Stimulated activated CD8-positive, alpha-beta memory T cell treated with anti-CD3 and anti-CD28 coated beads, Interleukin-4, amount 100 ng/mL, for 4 hours (primary cell): ENCODE measurements around the gene RAB28.

Source experiments
- DNase-seq, 2 donors: peaks; one replicate each; pipeline ENCODE4 v3.0.0-alpha.2; 2020; ENCODE audit warnings: low read depth in 2 of 2, low spot score in 1 of 2

Gene RAB28

GRCh38 chr4:13384055-13384454, 100.1 kb downstream of the RAB28 start:
- no peak for DNase-seq

GRCh38 chr4:13378973-13379759, 105.0 kb downstream of the RAB28 start:
- DNase-seq = no peak

DNA sequence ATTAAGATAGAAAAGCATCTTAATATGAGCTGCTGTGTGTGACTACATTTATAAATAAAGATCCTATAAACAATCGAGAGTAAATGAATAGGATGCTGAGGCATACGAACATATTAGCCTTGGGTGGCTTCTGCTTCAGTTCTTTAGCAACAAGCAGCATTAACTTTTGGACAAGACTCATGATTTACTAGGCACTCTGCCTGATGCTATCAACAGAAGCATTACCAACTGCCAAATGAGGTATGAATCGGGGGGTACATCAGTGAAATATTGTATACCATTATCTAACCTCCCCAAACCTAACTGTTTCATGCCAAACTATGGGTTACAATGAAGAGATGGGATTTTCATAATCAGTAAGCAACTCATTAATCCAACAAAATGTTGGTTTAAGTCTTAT, 113.1 kb downstream of the RAB28 start:
- no peak for DNase-seq

GRCh38 chr4:13368217-13368616, 115.9 kb downstream of the RAB28 start:
- DNase-seq = no peak

GRCh38 chr4:13367691-13368090, 116.4 kb downstream of the RAB28 start:
- DNase-seq = no peak

GRCh38 chr4:13367244-13367643, 116.9 kb downstream of the RAB28 start:
- no peak for DNase-seq

DNA sequence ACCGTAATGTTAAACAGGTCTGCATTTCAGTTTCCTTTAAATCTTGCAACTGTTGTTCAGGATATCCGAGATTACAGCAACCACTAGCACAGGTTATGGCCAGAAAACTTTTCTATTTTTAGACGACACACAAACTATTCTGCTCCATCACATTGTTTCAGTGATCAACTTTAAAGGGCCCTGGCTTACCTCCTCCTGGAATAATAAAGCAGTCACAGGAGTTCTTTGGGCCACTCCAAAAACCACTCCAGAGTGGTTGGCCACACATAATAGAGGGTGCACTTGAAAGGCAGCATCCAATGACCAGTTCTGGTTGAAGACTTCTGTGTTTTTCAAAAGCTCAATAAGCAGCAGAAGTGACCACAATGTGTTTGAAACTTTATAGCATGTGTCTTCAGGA, 118.9 kb downstream of the RAB28 start:
- DNase-seq = no peak

- DNase-seq = no peak
Observed at GRCh38 chr4:13364653-13365052, 119.5 kb downstream of the RAB28 start.

DNA sequence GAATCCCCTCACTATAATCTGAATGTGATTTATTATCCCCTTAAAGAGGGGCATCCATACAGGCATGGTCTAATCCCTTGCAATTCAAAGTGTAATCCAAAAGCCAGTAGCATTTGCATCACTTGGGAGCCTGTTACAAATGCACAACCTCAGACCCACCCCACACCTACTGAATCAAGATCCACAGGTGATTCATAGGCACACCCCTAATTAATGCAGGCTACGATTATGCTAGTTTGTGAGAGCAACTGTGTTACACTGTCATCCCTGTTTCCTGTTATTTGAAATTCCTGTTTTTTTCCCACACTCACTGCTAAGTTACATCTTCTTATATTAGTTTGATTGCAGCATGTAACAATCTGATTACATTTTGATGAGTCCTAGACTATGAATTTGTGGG, 120.0 kb downstream of the RAB28 start:
- no peak for DNase-seq

GRCh38 chr4:13359809-13360208, 124.3 kb downstream of the RAB28 start:
- DNase-seq = no peak

- DNase-seq = no peak
Observed at GRCh38 chr4:13355111-13355880, 128.8 kb downstream of the RAB28 start.

- DNase-seq = no peak
Observed at GRCh38 chr4:13349096-13349495, 135.0 kb downstream of the RAB28 start.

GRCh38 chr4:13348216-13348615, 135.9 kb downstream of the RAB28 start:
- DNase-seq = no peak

DNA sequence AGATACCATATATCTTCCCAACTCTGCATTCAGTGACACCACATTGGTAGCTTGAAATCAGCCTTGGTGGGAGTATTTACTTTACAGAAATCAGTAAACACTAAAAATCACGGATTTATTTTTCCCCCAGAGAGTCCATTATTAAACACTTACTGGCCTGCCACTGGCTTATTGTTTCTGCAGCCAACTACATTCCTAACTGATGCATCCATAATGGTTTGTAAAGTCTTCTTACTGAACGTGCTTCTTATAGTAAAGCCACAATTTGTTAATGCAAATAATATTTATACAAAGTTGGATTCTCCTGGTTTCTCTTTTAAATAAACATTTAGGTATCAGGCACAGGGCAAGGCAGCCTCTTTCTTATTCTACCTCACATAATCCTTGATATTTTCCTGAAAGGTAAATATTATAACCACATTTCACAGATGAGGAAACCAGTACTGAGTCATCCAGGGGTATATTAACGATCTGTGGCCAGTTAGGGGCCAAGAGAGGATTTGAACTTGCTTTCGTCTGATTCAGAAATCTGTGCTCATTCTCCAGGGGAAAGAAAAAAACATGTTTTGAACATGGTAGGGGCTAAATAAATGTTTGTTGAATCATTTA, 136.5 kb downstream of the RAB28 start:
- DNase-seq = no peak

GRCh38 chr4:13344216-13344615, 139.9 kb downstream of the RAB28 start:
- no peak for DNase-seq

DNA sequence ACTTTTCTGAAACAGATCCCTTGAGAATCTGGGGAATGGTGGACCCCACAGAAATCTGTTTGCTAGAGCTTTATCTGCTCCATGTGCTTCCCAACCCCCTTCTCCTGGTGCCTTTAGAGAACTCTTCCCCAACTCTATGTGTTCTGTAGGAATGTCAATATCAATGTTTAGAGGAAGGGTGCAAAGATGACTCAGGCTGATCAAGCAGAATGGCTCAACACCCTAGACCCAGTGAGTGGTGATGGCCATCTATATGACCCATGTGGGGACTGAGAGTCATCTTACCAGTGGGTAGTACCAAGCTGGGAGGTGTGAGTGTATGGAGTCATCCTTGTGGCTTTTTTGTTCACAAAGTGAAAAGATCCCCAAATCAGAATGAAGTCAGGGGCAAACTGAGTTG, 143.5 kb downstream of the RAB28 start:
- no peak for DNase-seq

- DNase-seq = no peak
Observed at GRCh38 chr4:13331827-13332226, 152.3 kb downstream of the RAB28 start.

GRCh38 chr4:13329963-13330362, 154.2 kb downstream of the RAB28 start:
- no peak for DNase-seq

DNA sequence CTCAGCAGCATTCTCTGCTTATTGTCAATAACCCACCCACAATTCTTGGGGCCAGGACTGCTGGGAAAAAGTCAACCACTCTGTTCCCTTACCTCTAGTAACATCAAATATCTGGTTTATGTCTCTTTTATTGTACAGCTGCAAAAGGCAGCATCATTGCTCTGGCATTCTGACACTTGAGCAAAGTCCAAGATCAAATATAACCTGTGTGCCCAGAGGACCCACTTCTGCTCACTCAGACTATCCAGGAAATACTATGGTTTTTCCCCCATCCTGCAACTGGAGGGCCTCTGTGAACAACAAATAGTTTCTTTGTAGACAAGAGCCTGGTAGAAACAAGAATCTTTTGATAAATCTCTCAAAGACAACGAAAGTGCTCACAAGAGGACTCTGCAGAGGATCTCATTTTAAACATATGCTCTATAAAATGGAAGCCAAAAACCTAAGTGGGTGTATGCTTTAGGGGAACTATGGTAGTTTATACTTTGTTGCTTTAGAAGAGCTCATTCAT, 154.7 kb downstream of the RAB28 start:
- no peak for DNase-seq

- no peak for DNase-seq
Observed at GRCh38 chr4:13328591-13328990, 155.5 kb downstream of the RAB28 start.

DNA sequence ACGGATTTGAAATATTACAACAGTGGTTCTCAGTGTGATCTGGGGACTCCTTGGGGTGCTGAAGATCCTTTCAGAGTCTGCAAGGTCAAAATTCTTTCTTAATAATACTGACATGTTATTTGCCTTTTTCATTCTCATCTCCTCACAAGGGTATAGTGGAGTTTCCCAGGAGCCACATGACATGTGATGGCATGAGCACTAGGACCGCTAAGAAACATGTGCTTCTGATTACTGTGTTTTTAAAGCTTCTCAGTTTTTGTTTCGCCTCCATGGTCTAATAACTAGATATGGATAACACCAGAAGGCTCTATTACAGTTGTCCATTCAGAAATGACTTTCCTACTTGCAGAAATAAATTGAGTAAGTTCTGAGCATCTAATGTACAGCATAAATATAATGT, 156.1 kb downstream of the RAB28 start:
- no peak for DNase-seq

DNA sequence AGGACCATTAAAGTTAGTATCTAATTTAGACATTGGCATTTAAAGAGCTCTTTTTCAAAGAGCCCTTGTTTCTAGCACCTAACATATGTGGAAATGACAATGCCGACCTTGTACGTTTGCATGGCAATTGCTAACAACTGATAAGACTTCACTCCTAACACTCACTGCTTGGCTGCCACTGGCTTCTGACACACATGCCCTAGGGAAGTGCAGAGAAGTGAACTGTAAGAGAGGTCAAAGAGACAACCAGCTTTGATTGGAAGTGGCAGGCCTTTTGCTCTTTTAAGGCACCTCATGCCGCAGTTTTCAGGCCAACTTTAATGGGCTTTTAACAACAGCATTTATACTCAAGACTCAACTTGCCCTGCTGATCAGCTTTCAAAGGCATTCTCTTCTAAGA, 158.4 kb downstream of the RAB28 start:
- no peak for DNase-seq
